GM12892 (cell line): ENCODE results near the gene FSTL3.

ENCODE experiments used
- DNase-seq: peaks from one replicate; pipeline ENCODE4 v3.0.0; 2011; ENCODE audit not compliant: insufficient read length
- FAIRE-seq: peaks from 2 replicates; lab custom pipeline; 2011; peaks lifted over from hg19 to GRCh38; lab: Jason Lieb, UNC
- POLR2A ChIP-seq: IDR thresholded peaks from 2 replicates; pipeline ENCODE4 v1.6.1; 2011; ENCODE audit warnings: low read depth, low read length, control low read depth
- POLR2AphosphoS5 ChIP-seq: IDR thresholded peaks from 2 replicates; pipeline ENCODE4 v1.6.1; 2011; ENCODE audit warnings: low read depth, low read length, control low read depth
- TAF1 ChIP-seq: IDR thresholded peaks from 2 replicates; pipeline ENCODE4 v1.6.1; 2011; ENCODE audit warnings: low read depth, mild to moderate bottlenecking, control low read depth, low read length, borderline replicate concordance

The FSTL3 gene

GRCh38 chr19:680287-681028 is 4.3 kb downstream of the FSTL3 start:
- peak; percentile 100 for FAIRE-seq
- no peak for TF ChIP-seq TAF1
- peak; percentile 77; the same call in 1 of the 2 replicates for TF ChIP-seq POLR2A
- TF ChIP-seq POLR2AphosphoS5, result no peak

GRCh38 chr19:681029-682019 is 5.1 kb downstream of the FSTL3 start:
- FAIRE-seq (no peak), DNase-seq (peak; percentile 85)
- TF ChIP-seq TAF1, result no peak
- TF ChIP-seq POLR2A, result no peak
- TF ChIP-seq POLR2AphosphoS5, result no peak

More at GRCh38 chr19:680287-681028, 4.3 kb downstream of the FSTL3 start:
- peak; percentile 95 for DNase-seq

- no peak for TF ChIP-seq POLR2A
- TF ChIP-seq TAF1, result no peak
- no peak for TF ChIP-seq POLR2AphosphoS5
- no peak for DNase-seq
- no peak for FAIRE-seq
Observed at GRCh38 chr19:682678-683320, 6.6 kb downstream of the FSTL3 start.

- FAIRE-seq, result no peak
- no peak for TF ChIP-seq POLR2AphosphoS5
- TF ChIP-seq POLR2A, result no peak
- no peak for TF ChIP-seq TAF1
- no peak for DNase-seq
Observed at GRCh38 chr19:685454-685931, 9.3 kb downstream of the FSTL3 start.

- FAIRE-seq, result no peak
- TF ChIP-seq TAF1, result no peak
- TF ChIP-seq POLR2AphosphoS5, result no peak
- TF ChIP-seq POLR2A, result no peak
- DNase-seq, result no peak
Observed at GRCh38 chr19:686589-687297, 10.6 kb downstream of the FSTL3 start.

GRCh38 chr19:687569-688166 is 11.5 kb downstream of the FSTL3 start:
- no peak for FAIRE-seq
- no peak for TF ChIP-seq POLR2AphosphoS5
- TF ChIP-seq TAF1, result no peak
- TF ChIP-seq POLR2A, result no peak
- DNase-seq, result no peak

- TF ChIP-seq TAF1, result no peak
- TF ChIP-seq POLR2AphosphoS5, result no peak
- no peak for TF ChIP-seq POLR2A
- FAIRE-seq (no peak), DNase-seq (no peak)
Observed at GRCh38 chr19:688214-688613, 12.0 kb downstream of the FSTL3 start.

- no peak for TF ChIP-seq TAF1
- TF ChIP-seq POLR2A, result no peak
- no peak for TF ChIP-seq POLR2AphosphoS5
Observed at GRCh38 chr19:688992-689391, 12.8 kb downstream of the FSTL3 start.

GRCh38 chr19:690203-690602 is 14.0 kb downstream of the FSTL3 start:
- FAIRE-seq, result no peak
- DNase-seq, result no peak

More at GRCh38 chr19:688992-689391, 12.8 kb downstream of the FSTL3 start:
- DNase-seq, result no peak
- no peak for FAIRE-seq

More at GRCh38 chr19:690203-690602, 14.0 kb downstream of the FSTL3 start:
- TF ChIP-seq TAF1 (no peak), POLR2A (no peak), POLR2AphosphoS5 (no peak)
